Pancreas (tissue), 10 donors: ENCODE measurements around the gene LILRA5. TPM values are rescaled to one million over a fixed set of nuclear protein-coding genes. Genes with fewer than 3 reads are reported as not detected.
"Not testable (repeated sequence)": the region's sequence is repeated elsewhere in the genome, so short reads cannot be mapped to it uniquely, and the experiment has no call there.

Experiments
- ATAC-seq, 4 donors: fragments of 200-7000 bp; cut with Tn5 transposase; one replicate each; pipeline versions ENCODE4 v1.8.0 to v1.9.1; 2020; ENCODE audit warnings: mild to moderate bottlenecking in 4 of 4, moderate library complexity in 4 of 4
- DNase-seq, 6 donors: peaks; one replicate each; pipeline ENCODE4 v3.0.0-alpha.2; 2020
- FAIRE-seq: peaks from 2 replicates; lab custom pipeline; 2012; peaks lifted over from hg19 to GRCh38; lab: Jason Lieb, UNC
- H3K27ac ChIP-seq, 4 donors: fragments of 200-600 bp; sonication (generic); 1 replicate in 3 of 4; 2 replicates in 1 of 4; pipeline versions ENCODE4 v1.5.0 to v1.8.0; 2020
- H3K27me3 ChIP-seq, 4 donors: fragments of 200-600 bp; one replicate each; pipeline ENCODE4 v1.8.0; 2021
- H3K36me3 ChIP-seq, 3 donors: fragments of 200-600 bp; sonication (generic) in 1 of 3; one replicate each; pipeline versions ENCODE4 v1.5.0 to v1.8.0; 2020 to 2021
- H3K4me1 ChIP-seq, 3 donors: fragments of 200-600 bp; one replicate each; pipeline ENCODE4 v1.8.0; 2021
- H3K4me3 ChIP-seq, 4 donors: fragments of 200-600 bp; sonication (generic) in 2 of 4; one replicate each; pipeline versions ENCODE4 v1.5.0 to v1.8.0; 2020 to 2021
- H3K9me3 ChIP-seq, 4 donors: fragments of 200-600 bp; one replicate each; pipeline ENCODE4 v1.8.0; 2021
- CTCF ChIP-seq, 4 donors: fragments of 200-600 bp; sonication (generic) in 3 of 4; IDR thresholded peaks; one replicate each; pipeline versions ENCODE4 v1.5.0 to v1.8.0; 2021; ENCODE audit warnings: antibody characterized with exemption in 4 of 4
- WGBS, 2 donors: extraction: QIAGEN DNeasy Blood & Tissue Kit; methylation state at CpG; one replicate each; pipeline ENCODE4 v1.1.7; 2013; 5-methylcytosine and 5-hydroxymethylcytosine counted together
- intact Hi-C, 3 donors: fragments of 100-400 bp; cut with DNase I; formaldehyde crosslinking; loops; one replicate each; pipeline versions ENCODE4 v1.11.1 to v1.14.2; 2022
- polyA plus RNA-seq, 2 donors: library from polyadenylated mRNA; stranded (reverse); fragments of 200-250 nt; gene quantifications; one replicate each; pipeline ENCODE4 v1.2.3, GENCODE V29; 2013
- total RNA-seq, 6 donors: library from RNA; stranded (reverse); fragmentation: NEBNext Ultra II Directional in 4 of 6; extraction: Animal tissue kit (Norgen Biotek cat#: 25700) in 4 of 6; gene quantifications; one replicate each; pipeline versions ENCODE4 v1.2.1 to v1.2.4, GENCODE V29; 2021 to 2023
- donor health status: healthy with polysubstance abuse.
- donor health status: DM: no; HTN: no; CAD: no; lungs with moderate emphysema.
- donor health status: DM: no; HTN: no; CAD: no.
- donor health status: control.
- donor health status: control.
- donor health status: Bipolar disorder and iron deficiency.
- donor health status: DM: yes; HTN: yes; CAD: no.
- donor health status: DM: no; HTN: no; CAD: no.
- donor health status: DM: no; HTN: no; CAD: no.
- donor health status: DM: yes; HTN: yes; CAD: no.

Gene LILRA5
- total and polyA plus RNA-seq, 8 donors = 0.20 to 1.7 (median 0.51) TPM

GRCh38 chr19:54277111-54277615, 35.8 kb downstream of the LILRA5 start:
- DNase-seq, H3K36me3 ChIP-seq, H3K27ac ChIP-seq, ATAC-seq, H3K4me1 ChIP-seq, H3K4me3 ChIP-seq, intact Hi-C loops, H3K9me3 ChIP-seq, H3K27me3 ChIP-seq, FAIRE-seq: not testable (repeated sequence)
- 40 to 42% methylated on average over 11 to 15 of the region's 15 CpGs for WGBS, 2 donors

GRCh38 chr19:54275951-54276350, 37.0 kb downstream of the LILRA5 start:
- FAIRE-seq (no peak), ATAC-seq (no peak), DNase-seq (no peak)
- Histone ChIP-seq H3K9me3 (no peaks in the 10 kb centered on the region), H3K27ac (no peak overlapping the region), H3K4me3 (no peak overlapping the region), H3K4me1 (no peaks in the 10 kb centered on the region), H3K36me3 (no peaks in the 10 kb centered on the region), H3K27me3 (no peaks in the 10 kb centered on the region)
- TF ChIP-seq CTCF (IDR thresholded peaks at IDR 0.05) = no peak
- intact Hi-C loops = no loop called here
- 32 to 42% methylated on average over 8 to 9 of the region's 9 CpGs for WGBS, 2 donors

- 38 to 48% methylated on average over 9 of the region's 9 CpGs for WGBS, 2 donors
- H3K36me3 ChIP-seq, intact Hi-C loops, H3K4me1 ChIP-seq, ATAC-seq, H3K27me3 ChIP-seq, H3K4me3 ChIP-seq, H3K9me3 ChIP-seq, FAIRE-seq, H3K27ac ChIP-seq: not testable (repeated sequence)
- peak in 1 of 6 donors; percentile 0 for DNase-seq
Observed at GRCh38 chr19:54274516-54274915, 38.5 kb downstream of the LILRA5 start.

- H3K4me1 ChIP-seq = no peaks in the 10 kb centered on the region
- H3K4me3 ChIP-seq = no peak overlapping the region
- FAIRE-seq = no peak
- H3K36me3 ChIP-seq = no peaks in the 10 kb centered on the region
- H3K27ac ChIP-seq = no peak overlapping the region
- H3K27me3 ChIP-seq = peaks cover 0 to 6% (median 0%) of the 10 kb centered on the region in 4 donors
- TF ChIP-seq CTCF (IDR thresholded peaks at IDR 0.05) = no peak
- no peaks in the 10 kb centered on the region for H3K9me3 ChIP-seq
- intact Hi-C loops = no loop called here
- 45 to 57% methylated on average over 3 of the region's 3 CpGs for WGBS, 2 donors
- DNase-seq = no peak
- no peak for ATAC-seq
Observed at GRCh38 chr19:54273821-54274220, 39.1 kb downstream of the LILRA5 start.

- H3K9me3 ChIP-seq = not testable (repeated sequence)
Observed at GRCh38 chr19:54272181-54272580, 40.8 kb downstream of the LILRA5 start.

GRCh38 chr19:54271587-54271986, 41.4 kb downstream of the LILRA5 start:
- intact Hi-C loops, H3K27ac ChIP-seq, H3K9me3 ChIP-seq, H3K36me3 ChIP-seq, H3K27me3 ChIP-seq, FAIRE-seq, H3K4me3 ChIP-seq, H3K4me1 ChIP-seq: not testable (repeated sequence)
- WGBS, 2 donors = 47 to 64% methylated on average over 4 of the region's 4 CpGs
- DNase-seq (peak in 1 of 6 donors; percentile 18), ATAC-seq (peak in 2 of 4 donors; percentile 51 to 70)

More at GRCh38 chr19:54272181-54272580, 40.8 kb downstream of the LILRA5 start:
- H3K27ac ChIP-seq, intact Hi-C loops, H3K36me3 ChIP-seq, H3K4me1 ChIP-seq, H3K27me3 ChIP-seq, FAIRE-seq, H3K4me3 ChIP-seq: not testable (repeated sequence)
- peak in 1 of 4 donors; percentile 36 for ATAC-seq
- WGBS, 2 donors = 47 to 50% methylated on average over 5 of the region's 5 CpGs
- DNase-seq = peak in 1 of 6 donors; percentile 12

GRCh38 chr19:54271106-54271505, 41.9 kb downstream of the LILRA5 start:
- no peak for TF ChIP-seq CTCF (IDR thresholded peaks at IDR 0.05)
- DNase-seq (peak in 1 of 6 donors; percentile 50), ATAC-seq (peak in 2 of 4 donors; percentile 71 to 81)

More at GRCh38 chr19:54271106-54271505, 41.9 kb downstream of the LILRA5 start:
- H3K36me3 ChIP-seq = no peaks in the 10 kb centered on the region
- 53 to 67% methylated on average over 8 of the region's 8 CpGs for WGBS, 2 donors
- no peak overlapping the region for H3K4me3 ChIP-seq
- H3K9me3 ChIP-seq = no peaks in the 10 kb centered on the region
- H3K4me1 ChIP-seq = no peaks in the 10 kb centered on the region
- intact Hi-C loops = no loop called here
- H3K27me3 ChIP-seq = peaks cover 0 to 6% (median 0%) of the 10 kb centered on the region in 4 donors
- no peak overlapping the region for H3K27ac ChIP-seq
- no peak for FAIRE-seq
